Glutamatergic neuron (in vitro differentiated cells): ENCODE measurements around the gene L3MBTL4. TPM values are rescaled to one million over a fixed set of nuclear protein-coding genes. Genes with fewer than 3 reads are reported as not detected.

Source experiments
- DNase-seq: peaks from one replicate; pipeline ENCODE4 v3.0.0; 2022
- H3K27ac Mint-ChIP-seq: one replicate; pipeline ENCODE4 v1.8.0; 2020; ENCODE audit warnings: mild to moderate bottlenecking, mixed read lengths, inconsistent platforms; ENCODE audit not compliant: unreplicated experiment
- H3K27me3 Mint-ChIP-seq: one replicate; pipeline ENCODE4 v1.8.0; 2020; ENCODE audit warnings: mild to moderate bottlenecking, moderate library complexity, mixed read lengths, inconsistent platforms; ENCODE audit not compliant: unreplicated experiment
- H3K36me3 Mint-ChIP-seq: one replicate; pipeline ENCODE4 v1.8.0; 2020; ENCODE audit warnings: mild to moderate bottlenecking, mixed read lengths, inconsistent platforms; ENCODE audit not compliant: unreplicated experiment
- H3K4me1 Mint-ChIP-seq: one replicate; pipeline ENCODE4 v1.8.0; 2020; ENCODE audit warnings: mild to moderate bottlenecking, low read depth, mixed read lengths, inconsistent platforms; ENCODE audit not compliant: unreplicated experiment
- H3K4me3 Mint-ChIP-seq: one replicate; pipeline ENCODE4 v1.8.0; 2020; ENCODE audit warnings: mild to moderate bottlenecking, mixed read lengths, inconsistent platforms; ENCODE audit not compliant: unreplicated experiment
- H3K9me3 Mint-ChIP-seq: one replicate; pipeline ENCODE4 v1.8.0; 2020; ENCODE audit warnings: mild to moderate bottlenecking, moderate library complexity, mixed read lengths, inconsistent platforms; ENCODE audit not compliant: unreplicated experiment
- total RNA-seq: library from RNA; stranded (reverse); fragmentation: NEBNext Ultra II Directional; extraction: Animal tissue kit (Norgen Biotek cat#: 25700); gene quantifications from one replicate; pipeline ENCODE4 v1.2.1, GENCODE V29; 2021; ENCODE audit not compliant: unreplicated experiment
- TF ChIP-seq, protein P1 (sequence below): fragments of 200-600 bp; sonication (generic); IDR thresholded peaks from one replicate; pipeline ENCODE4 v1.5.0; 2021; ENCODE audit not compliant: partially characterized antibody, unreplicated experiment

The L3MBTL4 gene
- total RNA-seq, 1 donor from 2014 or later: 0.32 TPM

DNA sequence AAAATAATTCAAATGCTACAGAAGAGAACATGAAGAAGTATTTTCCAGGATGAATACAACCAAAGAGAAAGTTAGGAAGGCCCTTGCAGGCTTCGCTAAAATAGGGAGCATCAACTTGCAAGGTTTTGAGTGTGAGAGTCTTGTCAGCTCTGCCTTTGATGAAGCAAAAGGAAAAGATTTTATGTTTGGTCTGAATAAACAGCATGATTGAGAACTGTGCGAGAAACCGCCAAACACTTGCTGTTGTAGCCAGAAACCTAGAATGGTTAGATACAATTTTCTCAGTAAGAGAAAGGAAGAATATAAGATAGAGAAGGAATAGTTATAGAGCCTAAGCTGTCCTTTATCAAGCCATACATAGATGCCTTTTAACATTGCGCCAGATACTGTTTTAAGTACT lies 163.6 kb downstream of the L3MBTL4 start:
- no peak for DNase-seq
- Mint-ChIP-seq H3K4me3 (no peak overlapping the region), H3K9me3 (peaks cover 2% of the 10 kb centered on the region)

GRCh38 chr18:6249788-6250187 lies 164.9 kb downstream of the L3MBTL4 start:
- Mint-ChIP-seq H3K27me3 (no peaks in the 10 kb centered on the region), H3K27ac (no peak overlapping the region), H3K9me3 (peaks cover 2% of the 10 kb centered on the region), H3K36me3 (no peaks in the 10 kb centered on the region), H3K4me1 (no peaks in the 10 kb centered on the region), H3K4me3 (no peak overlapping the region)
- no peak for DNase-seq
- TF ChIP-seq, protein P1, sequence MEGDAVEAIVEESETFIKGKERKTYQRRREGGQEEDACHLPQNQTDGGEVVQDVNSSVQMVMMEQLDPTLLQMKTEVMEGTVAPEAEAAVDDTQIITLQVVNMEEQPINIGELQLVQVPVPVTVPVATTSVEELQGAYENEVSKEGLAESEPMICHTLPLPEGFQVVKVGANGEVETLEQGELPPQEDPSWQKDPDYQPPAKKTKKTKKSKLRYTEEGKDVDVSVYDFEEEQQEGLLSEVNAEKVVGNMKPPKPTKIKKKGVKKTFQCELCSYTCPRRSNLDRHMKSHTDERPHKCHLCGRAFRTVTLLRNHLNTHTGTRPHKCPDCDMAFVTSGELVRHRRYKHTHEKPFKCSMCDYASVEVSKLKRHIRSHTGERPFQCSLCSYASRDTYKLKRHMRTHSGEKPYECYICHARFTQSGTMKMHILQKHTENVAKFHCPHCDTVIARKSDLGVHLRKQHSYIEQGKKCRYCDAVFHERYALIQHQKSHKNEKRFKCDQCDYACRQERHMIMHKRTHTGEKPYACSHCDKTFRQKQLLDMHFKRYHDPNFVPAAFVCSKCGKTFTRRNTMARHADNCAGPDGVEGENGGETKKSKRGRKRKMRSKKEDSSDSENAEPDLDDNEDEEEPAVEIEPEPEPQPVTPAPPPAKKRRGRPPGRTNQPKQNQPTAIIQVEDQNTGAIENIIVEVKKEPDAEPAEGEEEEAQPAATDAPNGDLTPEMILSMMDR: no peak

More for the DNA sequence above, 163.6 kb downstream of the L3MBTL4 start:
- TF ChIP-seq, protein P1: no peak
- Mint-ChIP-seq H3K36me3 (no peaks in the 10 kb centered on the region), H3K4me1 (no peaks in the 10 kb centered on the region), H3K27me3 (no peaks in the 10 kb centered on the region), H3K27ac (no peak overlapping the region)

GRCh38 chr18:6249170-6249569 lies 165.5 kb downstream of the L3MBTL4 start:
- Mint-ChIP-seq H3K27ac (no peak overlapping the region), H3K36me3 (no peaks in the 10 kb centered on the region), H3K4me1 (no peaks in the 10 kb centered on the region), H3K9me3 (peaks cover 2% of the 10 kb centered on the region), H3K4me3 (no peak overlapping the region), H3K27me3 (no peaks in the 10 kb centered on the region)
- TF ChIP-seq, protein P1: no peak
- DNase-seq: no peak

GRCh38 chr18:6248017-6248416 lies 166.7 kb downstream of the L3MBTL4 start:
- Mint-ChIP-seq H3K9me3 (peaks cover 2% of the 10 kb centered on the region), H3K4me1 (no peaks in the 10 kb centered on the region), H3K27me3 (no peaks in the 10 kb centered on the region), H3K4me3 (no peak overlapping the region), H3K36me3 (no peaks in the 10 kb centered on the region), H3K27ac (no peak overlapping the region)
- TF ChIP-seq, protein P1: no peak
- DNase-seq: no peak

- no peaks in the 10 kb centered on the region for H3K27me3 Mint-ChIP-seq
- TF ChIP-seq, protein P1: no peak
- no peak overlapping the region for H3K27ac Mint-ChIP-seq
- DNase-seq: no peak
- H3K4me3 Mint-ChIP-seq: no peak overlapping the region
- no peaks in the 10 kb centered on the region for H3K36me3 Mint-ChIP-seq
- no peaks in the 10 kb centered on the region for H3K4me1 Mint-ChIP-seq
- H3K9me3 Mint-ChIP-seq: no peaks in the 10 kb centered on the region
These were observed 172.7 kb downstream of the L3MBTL4 start for GRCh38 chr18:6242004-6242403.
